HepG2 (cell line): ENCODE data around the gene DOLK. TPM values are rescaled to one million over a fixed set of nuclear protein-coding genes. Genes with fewer than 3 reads are reported as not detected.
A peak's percentile ranks its signal among the peaks of the same experiment; 100 is the strongest.

Experiments
- CREBL2 ChIP-seq: sonication (generic); formaldehyde crosslinking; IDR thresholded peaks from 2 replicates; pipeline ENCODE4 v1.8.1; 2023; ENCODE audit warnings: missing genetic modification reagents, mild to moderate bottlenecking, borderline replicate concordance
- ERF ChIP-seq: IDR thresholded peaks from 2 replicates; pipeline ENCODE4 v1.6.1; 2018; ENCODE audit warnings: missing biosample characterization, missing genetic modification reagents
- GFI1 ChIP-seq: sonication (generic); formaldehyde crosslinking; IDR thresholded peaks from 2 replicates; pipeline ENCODE4 v1.5.0; 2020; ENCODE audit warnings: missing genetic modification reagents, mild to moderate bottlenecking, borderline replicate concordance
- HNF4G ChIP-seq, 2 experiments: sonication (generic) in 1 of 2; formaldehyde crosslinking in 1 of 2; IDR thresholded peaks; 2 replicates each; pipeline versions ENCODE4 v1.4.0 to v1.6.1; 2011 to 2020; ENCODE audit warnings: borderline replicate concordance in 2 of 2, low read depth in 2 of 2, mild to moderate bottlenecking in 2 of 2, low read length in 1 of 2, missing genetic modification reagents in 1 of 2, moderate library complexity in 1 of 2
- KAT2B ChIP-seq: fragments of 150-350 bp; IDR thresholded peaks from 2 replicates; pipeline ENCODE4 v1.6.1; 2014; ENCODE audit warnings: low read depth, low read length, borderline replicate concordance
- MEIS2 ChIP-seq: sonication (generic); formaldehyde crosslinking; IDR thresholded peaks from 2 replicates; pipeline ENCODE4 v1.9.0; 2021; ENCODE audit warnings: mild to moderate bottlenecking, missing genetic modification reagents
- PAF1 ChIP-seq: IDR thresholded peaks from 2 replicates; pipeline ENCODE4 v1.6.1; 2016; ENCODE audit warnings: missing genetic modification reagents, missing compliant biosample characterization
- SMARCE1 ChIP-seq: fragments of 450-650 bp; IDR thresholded peaks from 2 replicates; pipeline ENCODE4 v1.6.1; 2017; ENCODE audit warnings: borderline replicate concordance
- SPEN ChIP-seq: sonication (generic); formaldehyde crosslinking; IDR thresholded peaks from 2 replicates; pipeline ENCODE4 v1.5.1; 2020; ENCODE audit warnings: low read depth, mild to moderate bottlenecking, missing genetic modification reagents
- ZFP36L1 ChIP-seq: sonication (generic); formaldehyde crosslinking; IDR thresholded peaks from 2 replicates; pipeline ENCODE4 v1.8.0; 2022; ENCODE audit warnings: mild to moderate bottlenecking, missing genetic modification reagents, moderate library complexity
- ZMAT5 ChIP-seq: sonication (generic); formaldehyde crosslinking; IDR thresholded peaks from 2 replicates; pipeline ENCODE4 v1.5.0; 2020; ENCODE audit warnings: mild to moderate bottlenecking, low read depth, missing genetic modification reagents, borderline replicate concordance
- ZNF414 ChIP-seq: sonication (generic); formaldehyde crosslinking; IDR thresholded peaks from 2 replicates; pipeline ENCODE4 v1.5.0; 2020; ENCODE audit warnings: missing genetic modification reagents
- ZNF674 ChIP-seq: sonication (generic); formaldehyde crosslinking; IDR thresholded peaks from 2 replicates; pipeline ENCODE4 v1.5.0; 2020; ENCODE audit warnings: low read depth, mild to moderate bottlenecking, missing genetic modification reagents
- polyA plus RNA-seq, 8 experiments: library from polyadenylated mRNA; depleted of rRNA in 3 of 8; stranded (reverse) in 7 of 8; unstranded in 1 of 8; fragments of >200 nt; fragmentation: Illumina TruSeq in 4 of 8; extraction: Trizol in 4 of 8; gene quantifications; 2 replicates each; pipeline versions ENCODE4 v1.2.1 to v1.2.3, GENCODE V29; 2011 to 2016; ENCODE audit warnings: low read depth in 4 of 8, missing spikeins in 1 of 8, mixed read lengths in 1 of 8; ENCODE audit not compliant: insufficient read depth in 1 of 8
- total RNA-seq, 5 experiments: library from RNA; depleted of rRNA; stranded (reverse); fragments of >200 nt; fragmentation: Illumina TruSeq; extraction: Trizol; gene quantifications; 2 replicates each; pipeline ENCODE4 v1.2.3, GENCODE V29; 2016; ENCODE audit warnings: low read depth in 1 of 5
- TF ChIP-seq, protein P1 (sequence below): sonication (generic); formaldehyde crosslinking; IDR thresholded peaks from 2 replicates; pipeline ENCODE4 v1.8.0; 2022; ENCODE audit warnings: mild to moderate bottlenecking, missing genetic modification reagents, moderate library complexity
- TF ChIP-seq, protein P2 (sequence below): sonication (generic); formaldehyde crosslinking; IDR thresholded peaks from 2 replicates; pipeline ENCODE4 v1.5.0; 2020; ENCODE audit warnings: mild to moderate bottlenecking, missing genetic modification reagents, moderate library complexity
- TF ChIP-seq, protein P3 (sequence below): sonication (generic); formaldehyde crosslinking; IDR thresholded peaks from 2 replicates; pipeline ENCODE4 v1.4.0; 2020; ENCODE audit warnings: missing genetic modification reagents

DOLK gene
- total and polyA plus RNA-seq, 2 of the 13 experiments (the other 11 are each of a cell fraction or from before 2014, with no cell fraction given) = 15.4 to 18.7 TPM

- TF ChIP-seq, protein P1, sequence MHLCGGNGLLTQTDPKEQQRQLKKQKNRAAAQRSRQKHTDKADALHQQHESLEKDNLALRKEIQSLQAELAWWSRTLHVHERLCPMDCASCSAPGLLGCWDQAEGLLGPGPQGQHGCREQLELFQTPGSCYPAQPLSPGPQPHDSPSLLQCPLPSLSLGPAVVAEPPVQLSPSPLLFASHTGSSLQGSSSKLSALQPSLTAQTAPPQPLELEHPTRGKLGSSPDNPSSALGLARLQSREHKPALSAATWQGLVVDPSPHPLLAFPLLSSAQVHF = no peak
- TF ChIP-seq ZFP36L1 (CRISPR knock-in tag) = peak; percentile 61; the same call in 1 of the 2 replicates
- TF ChIP-seq HNF4G (IDR thresholded peaks at IDR 0.05; ENCODE audit: borderline replicate concordance, low read depth, low read length) = no peak
- no peak for TF ChIP-seq HNF4G (CRISPR knock-in tag; IDR thresholded peaks at IDR 0.05; ENCODE audit: borderline replicate concordance, low read depth)
- TF ChIP-seq ERF (CRISPR knock-in tag) = 0 out of 2 replicates have a peak, but pooled peaks have one; percentile 46
- no peak; the same call in 1 of the 2 replicates for TF ChIP-seq GFI1 (CRISPR knock-in tag)
- no peak for TF ChIP-seq CREBL2 (CRISPR knock-in tag)
- no peak for TF ChIP-seq ZMAT5 (CRISPR knock-in tag)
- TF ChIP-seq, protein P2, sequence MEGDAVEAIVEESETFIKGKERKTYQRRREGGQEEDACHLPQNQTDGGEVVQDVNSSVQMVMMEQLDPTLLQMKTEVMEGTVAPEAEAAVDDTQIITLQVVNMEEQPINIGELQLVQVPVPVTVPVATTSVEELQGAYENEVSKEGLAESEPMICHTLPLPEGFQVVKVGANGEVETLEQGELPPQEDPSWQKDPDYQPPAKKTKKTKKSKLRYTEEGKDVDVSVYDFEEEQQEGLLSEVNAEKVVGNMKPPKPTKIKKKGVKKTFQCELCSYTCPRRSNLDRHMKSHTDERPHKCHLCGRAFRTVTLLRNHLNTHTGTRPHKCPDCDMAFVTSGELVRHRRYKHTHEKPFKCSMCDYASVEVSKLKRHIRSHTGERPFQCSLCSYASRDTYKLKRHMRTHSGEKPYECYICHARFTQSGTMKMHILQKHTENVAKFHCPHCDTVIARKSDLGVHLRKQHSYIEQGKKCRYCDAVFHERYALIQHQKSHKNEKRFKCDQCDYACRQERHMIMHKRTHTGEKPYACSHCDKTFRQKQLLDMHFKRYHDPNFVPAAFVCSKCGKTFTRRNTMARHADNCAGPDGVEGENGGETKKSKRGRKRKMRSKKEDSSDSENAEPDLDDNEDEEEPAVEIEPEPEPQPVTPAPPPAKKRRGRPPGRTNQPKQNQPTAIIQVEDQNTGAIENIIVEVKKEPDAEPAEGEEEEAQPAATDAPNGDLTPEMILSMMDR (CRISPR knock-in tag) = 0 out of 2 replicates have a peak, but pooled peaks have one; percentile 8
- TF ChIP-seq, protein P3, sequence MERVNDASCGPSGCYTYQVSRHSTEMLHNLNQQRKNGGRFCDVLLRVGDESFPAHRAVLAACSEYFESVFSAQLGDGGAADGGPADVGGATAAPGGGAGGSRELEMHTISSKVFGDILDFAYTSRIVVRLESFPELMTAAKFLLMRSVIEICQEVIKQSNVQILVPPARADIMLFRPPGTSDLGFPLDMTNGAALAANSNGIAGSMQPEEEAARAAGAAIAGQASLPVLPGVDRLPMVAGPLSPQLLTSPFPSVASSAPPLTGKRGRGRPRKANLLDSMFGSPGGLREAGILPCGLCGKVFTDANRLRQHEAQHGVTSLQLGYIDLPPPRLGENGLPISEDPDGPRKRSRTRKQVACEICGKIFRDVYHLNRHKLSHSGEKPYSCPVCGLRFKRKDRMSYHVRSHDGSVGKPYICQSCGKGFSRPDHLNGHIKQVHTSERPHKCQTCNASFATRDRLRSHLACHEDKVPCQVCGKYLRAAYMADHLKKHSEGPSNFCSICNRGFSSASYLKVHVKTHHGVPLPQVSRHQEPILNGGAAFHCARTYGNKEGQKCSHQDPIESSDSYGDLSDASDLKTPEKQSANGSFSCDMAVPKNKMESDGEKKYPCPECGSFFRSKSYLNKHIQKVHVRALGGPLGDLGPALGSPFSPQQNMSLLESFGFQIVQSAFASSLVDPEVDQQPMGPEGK = peak; percentile 86
- TF ChIP-seq SPEN (CRISPR knock-in tag) = 0 out of 2 replicates have a peak, but pooled peaks have one; percentile 28
- no peak for TF ChIP-seq ZNF674 (CRISPR knock-in tag)
- TF ChIP-seq SMARCE1 = no peak
- no peak; the same call in 1 of the 2 replicates for TF ChIP-seq MEIS2 (CRISPR knock-in tag)
- no peak for TF ChIP-seq KAT2B
- TF ChIP-seq PAF1 = no peak
- no peak for TF ChIP-seq ZNF414 (CRISPR knock-in tag)
These were observed 25.3 kb downstream of the DOLK start (continued) for GRCh38 chr9:128921881-128922763.
